ENCODE data around the gene PKNOX2. TPM values are rescaled to one million over a fixed set of nuclear protein-coding genes. Genes with fewer than 3 reads are reported as not detected.

PKNOX2 gene
- total RNA-seq, 1 experiment from 2014 or later = 0.10 TPM

GRCh38 chr11:125281831-125282595, 117.5 kb downstream of the PKNOX2 start:
- DNase-seq (ENCODE audit: low spot score) = peak; percentile 18

DNA sequence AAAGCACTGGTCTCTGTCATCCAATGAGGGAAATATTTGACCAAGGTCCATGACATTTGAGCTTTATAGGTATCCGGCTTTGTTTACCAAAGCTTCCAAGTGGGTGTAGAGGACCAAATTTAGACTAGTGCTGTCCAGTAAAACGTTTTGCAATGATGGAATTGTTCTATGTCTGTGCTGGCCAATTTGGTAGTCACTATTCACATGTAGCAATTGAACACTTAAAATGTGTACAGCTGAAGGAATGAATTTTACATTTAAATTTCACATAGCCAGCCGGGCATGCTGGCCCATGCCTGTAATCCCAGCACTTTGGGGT, 118.0 kb downstream of the PKNOX2 start:
- no peak for DNase-seq (ENCODE audit: low spot score)

DNA sequence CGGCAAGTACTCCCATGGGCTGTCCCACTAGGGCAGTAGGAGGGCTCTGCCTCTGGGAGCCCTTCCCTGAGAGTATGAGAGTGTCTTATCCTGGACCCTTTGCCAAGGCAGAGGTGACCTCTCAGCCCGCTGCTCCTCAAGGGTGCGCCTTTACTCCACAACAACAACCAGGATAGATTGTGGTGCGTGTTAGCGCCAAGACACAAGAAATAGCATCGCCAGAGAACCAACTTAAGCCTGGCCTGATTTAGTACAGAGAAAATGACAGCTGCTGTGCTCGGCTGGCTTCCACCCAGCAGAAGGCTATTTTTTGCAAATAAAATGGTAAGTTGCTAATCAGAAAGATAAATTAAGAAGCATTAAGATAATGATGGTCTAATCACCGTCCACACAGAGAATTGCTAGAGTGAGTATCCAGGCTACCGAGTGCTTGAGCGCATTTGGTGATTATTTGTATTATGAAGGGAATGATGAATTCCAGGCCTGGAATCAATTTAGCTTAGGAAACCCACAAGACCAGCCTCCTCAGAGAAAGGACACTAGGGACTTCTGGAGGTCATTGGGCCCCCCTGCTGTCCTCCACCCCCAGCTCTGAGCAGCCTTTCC, 119.8 kb downstream of the PKNOX2 start:
- no peak for DNase-seq (ENCODE audit: low spot score)

DNA sequence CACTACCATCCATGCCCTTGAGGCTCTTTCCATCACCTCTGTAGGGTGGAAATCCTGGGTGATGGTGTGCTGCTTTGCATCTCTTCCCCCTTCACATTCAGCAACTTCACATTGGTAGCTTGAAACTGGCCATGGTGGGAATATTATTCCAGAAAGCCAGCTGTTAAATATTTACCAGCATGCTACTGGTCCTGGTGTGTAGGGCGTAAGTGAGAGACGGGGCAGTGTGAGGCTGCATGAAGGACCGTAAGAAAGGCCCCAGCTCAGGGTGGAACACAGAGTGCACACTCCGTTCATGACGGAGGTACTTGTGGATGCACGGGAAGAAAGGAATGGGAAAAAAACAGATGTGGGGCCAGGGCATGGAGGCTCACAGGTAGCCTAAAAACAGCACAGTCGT, 121.3 kb downstream of the PKNOX2 start:
- DNase-seq (ENCODE audit: low spot score) = no peak

DNA sequence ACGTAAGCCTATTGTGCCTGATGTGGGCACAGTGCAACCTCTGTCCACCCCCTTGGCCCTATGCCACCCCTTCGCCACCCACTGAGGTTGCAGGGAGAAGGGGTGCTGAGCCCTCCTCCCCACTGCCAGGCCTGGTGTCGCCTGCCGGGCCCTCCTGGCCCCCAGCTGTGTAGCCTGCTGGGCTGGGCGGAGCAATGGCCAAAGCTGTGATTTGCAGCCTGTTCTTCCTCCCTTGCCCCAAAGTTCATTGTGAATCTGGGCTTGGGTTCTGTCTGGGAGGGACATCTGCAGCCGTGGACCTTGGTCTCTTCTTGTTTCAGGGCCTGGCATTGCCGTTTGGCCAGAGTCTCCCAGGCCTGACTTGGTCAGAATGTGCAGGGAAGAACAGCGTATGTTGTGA, 121.9 kb downstream of the PKNOX2 start:
- DNase-seq (ENCODE audit: low spot score) = no peak

DNA sequence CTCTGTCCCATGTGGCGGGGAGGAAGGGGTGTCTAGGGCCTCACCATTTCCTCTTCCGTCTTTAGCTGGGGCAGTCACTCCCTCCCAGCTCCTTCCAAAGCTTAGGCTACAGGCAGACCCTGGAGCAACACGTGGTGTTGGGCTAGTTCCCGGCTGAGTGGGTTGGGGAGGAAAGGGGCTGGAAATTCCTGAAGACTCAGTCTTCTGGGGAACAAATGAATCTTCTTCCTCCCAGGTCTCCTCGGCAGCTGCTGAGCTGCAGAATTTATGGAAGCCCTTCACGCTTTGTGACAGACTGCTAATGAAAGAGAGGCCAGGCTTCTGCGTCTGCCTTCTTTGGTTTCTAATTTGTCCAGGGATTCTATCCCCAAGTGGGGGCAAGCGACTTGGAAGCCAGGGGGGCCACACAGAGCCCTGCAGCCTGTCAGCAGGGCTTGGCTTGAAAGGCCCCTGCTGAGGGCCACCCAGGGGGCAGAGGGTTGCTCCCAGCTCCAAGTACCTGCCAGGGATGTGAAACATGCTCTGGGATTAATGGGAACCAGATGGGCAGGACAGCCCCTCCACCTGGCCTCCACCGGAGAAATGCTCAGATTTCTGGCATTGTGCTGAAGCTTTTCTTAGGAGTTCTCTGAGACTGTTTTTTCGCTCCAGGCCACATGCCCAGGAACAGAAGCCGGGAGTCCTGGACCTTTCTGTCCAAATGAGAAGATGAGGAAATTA, 123.1 kb downstream of the PKNOX2 start:
- no peak for DNase-seq (ENCODE audit: low spot score)

GRCh38 chr11:125289419-125290098, 125.0 kb downstream of the PKNOX2 start:
- DNase-seq (ENCODE audit: low spot score) = peak; percentile 20

GRCh38 chr11:125290263-125290662, 125.7 kb downstream of the PKNOX2 start:
- no peak for DNase-seq (ENCODE audit: low spot score)

GRCh38 chr11:125292100-125292499, 127.5 kb downstream of the PKNOX2 start:
- no peak for DNase-seq (ENCODE audit: low spot score)

GRCh38 chr11:125293596-125293995, 129.0 kb downstream of the PKNOX2 start:
- DNase-seq (ENCODE audit: low spot score) = no peak

GRCh38 chr11:125295931-125296330, 131.4 kb downstream of the PKNOX2 start:
- no peak for DNase-seq (ENCODE audit: low spot score)

DNA sequence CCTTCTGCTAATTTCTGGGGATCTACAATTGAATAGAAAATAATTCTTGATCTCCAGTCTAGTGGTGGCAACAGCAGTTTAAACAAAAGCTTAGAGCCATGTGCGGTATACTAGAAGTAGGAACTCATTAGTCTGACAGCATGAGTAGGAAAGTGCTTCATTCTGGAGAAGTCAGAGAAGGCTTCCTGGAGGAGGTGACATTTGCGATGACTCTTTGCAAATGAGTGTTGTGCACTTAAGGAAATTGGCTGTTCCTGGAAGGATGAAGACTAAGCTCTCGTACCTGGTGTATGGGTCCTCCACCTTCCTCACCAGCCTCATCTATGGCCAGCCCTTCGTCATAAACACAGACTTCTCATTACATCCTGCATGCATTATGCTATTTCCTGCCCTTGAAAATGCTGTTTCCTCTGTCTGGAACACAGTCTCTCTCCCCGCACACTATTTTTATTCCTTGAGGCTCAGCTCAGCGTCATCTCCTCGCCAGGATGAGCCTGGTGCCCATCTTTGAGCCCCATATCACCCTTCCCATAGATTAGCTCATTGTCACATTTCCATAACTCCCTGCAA, 132.9 kb downstream of the PKNOX2 start:
- DNase-seq (ENCODE audit: low spot score) = no peak

GRCh38 chr11:125299061-125299615, 134.6 kb downstream of the PKNOX2 start:
- no peak for DNase-seq (ENCODE audit: low spot score)

GRCh38 chr11:125299821-125300220, 135.3 kb downstream of the PKNOX2 start:
- DNase-seq (ENCODE audit: low spot score) = no peak

- DNase-seq (ENCODE audit: low spot score) = peak; percentile 56
These were observed 136.3 kb downstream of the PKNOX2 start for GRCh38 chr11:125300791-125301218.

DNA sequence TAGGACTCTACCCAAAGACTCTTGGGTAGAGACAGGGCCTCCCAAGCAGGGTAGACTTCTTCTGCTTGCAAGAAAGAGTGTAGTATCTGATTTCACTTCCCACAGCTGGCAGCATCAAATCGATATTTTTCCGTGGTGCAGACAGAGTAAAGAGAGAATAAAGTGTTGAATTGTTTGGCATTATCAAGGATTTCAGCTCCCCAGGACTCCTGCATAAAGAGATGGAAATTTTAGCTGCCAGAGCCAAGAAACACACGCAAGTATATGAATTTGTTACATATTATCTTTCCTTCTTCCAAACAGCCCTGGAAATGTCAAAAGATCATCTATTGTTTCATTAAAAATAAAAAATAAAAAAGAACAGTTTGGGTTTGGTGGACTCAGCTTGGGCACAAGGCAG, 136.8 kb downstream of the PKNOX2 start:
- DNase-seq (ENCODE audit: low spot score) = no peak

- no peak for DNase-seq (ENCODE audit: low spot score)
These were observed 138.6 kb downstream of the PKNOX2 start for GRCh38 chr11:125303186-125303585.

DNA sequence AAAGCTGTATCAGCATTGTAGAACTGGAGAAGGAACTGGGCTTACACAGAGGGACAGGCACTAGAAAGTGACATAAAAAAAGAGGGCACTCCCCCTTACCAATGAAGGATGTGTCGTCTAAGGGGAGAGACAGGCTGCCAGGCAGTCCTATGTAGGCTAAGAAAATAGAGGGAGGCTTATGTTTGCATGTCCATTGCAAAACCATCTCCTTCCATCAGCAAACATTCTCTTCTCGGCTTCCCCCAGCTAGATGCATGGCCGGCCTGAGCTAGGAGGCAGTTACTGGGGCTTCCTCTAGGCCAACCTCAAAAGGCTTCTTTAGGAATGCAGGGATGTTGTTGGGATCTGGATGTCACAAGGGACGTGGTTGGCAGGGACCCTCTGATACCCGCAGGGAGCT, 139.1 kb downstream of the PKNOX2 start:
- no peak for DNase-seq (ENCODE audit: low spot score)

DNA sequence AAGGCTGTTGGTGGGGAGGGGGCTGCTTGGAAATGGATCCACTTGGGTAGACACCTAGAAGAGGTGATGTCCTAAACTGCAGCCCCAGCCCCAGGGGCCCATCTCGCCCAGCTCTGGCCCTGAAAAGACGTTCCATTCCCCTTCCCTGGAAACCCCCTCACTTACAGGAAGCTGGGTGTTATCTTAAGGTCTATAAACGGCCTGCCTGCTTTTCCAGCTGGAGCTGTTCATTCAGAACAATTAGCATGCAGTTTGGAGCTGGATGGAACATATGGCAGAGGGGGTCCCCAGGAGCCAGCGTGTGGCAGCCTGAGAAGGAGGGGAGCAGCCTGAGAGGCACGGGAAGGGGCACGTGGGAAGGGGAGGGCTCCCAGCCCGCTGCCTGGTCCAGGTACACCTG, 139.6 kb downstream of the PKNOX2 start:
- no peak for DNase-seq (ENCODE audit: low spot score)

GRCh38 chr11:125304876-125305275, 140.3 kb downstream of the PKNOX2 start:
- no peak for DNase-seq (ENCODE audit: low spot score)

- no peak for DNase-seq (ENCODE audit: low spot score)
These were observed 140.8 kb downstream of the PKNOX2 start for GRCh38 chr11:125305345-125305744.

DNA sequence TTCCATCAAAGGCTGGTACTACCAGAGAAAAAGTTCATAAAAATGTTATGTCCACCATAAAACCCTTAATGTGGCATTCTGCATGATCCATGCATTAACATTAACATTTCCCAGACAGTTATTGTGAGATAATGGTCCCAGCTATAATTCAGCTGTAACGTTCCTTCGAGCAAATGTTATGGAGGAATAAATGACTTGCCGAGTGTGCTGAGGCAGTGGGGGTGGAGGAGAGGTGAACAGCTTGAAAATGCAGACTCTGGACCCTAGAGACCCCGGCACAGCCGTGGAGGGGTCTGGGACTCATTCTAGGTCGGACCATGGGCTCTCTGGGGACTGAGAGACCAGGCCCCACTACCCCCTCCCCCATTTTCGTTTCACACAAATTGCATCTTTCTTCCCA, 141.9 kb downstream of the PKNOX2 start:
- no peak for DNase-seq (ENCODE audit: low spot score)
